UCSD-AML1 (cell line): ENCODE results near the gene MOSPD3.
"Not testable (repeated sequence)": the region's sequence is repeated elsewhere in the genome, so short reads cannot be mapped to it uniquely, and the experiment has no call there.

Source experiments
- DNase-seq: peaks from one replicate; lab custom pipeline; 2025; ENCODE audit not compliant: unreplicated experiment; lab: John Stamatoyannopoulos, UW

The MOSPD3 gene

GRCh38 chr7:100611983-100612729, at the start of gene MOSPD3:
MOSPD3 (plus strand) TSS chr7:100612540; CDS start chr7:100612792, 252 bp downstream.
- peak; percentile 91 for DNase-seq

- DNase-seq: no peak
These were observed 49.2 kb upstream of the MOSPD3 start for GRCh38 chr7:100563100-100563564.

- peak; percentile 62 for DNase-seq
These were observed 48.4 kb upstream of the MOSPD3 start for GRCh38 chr7:100563809-100564400.

GRCh38 chr7:100564405-100564804, 47.9 kb upstream of the MOSPD3 start:
- DNase-seq: not testable (repeated sequence)

- no peak for DNase-seq
These were observed 47.2 kb upstream of the MOSPD3 start for GRCh38 chr7:100565133-100565571.

GRCh38 chr7:100566018-100566531, 46.3 kb upstream of the MOSPD3 start:
- no peak for DNase-seq

- no peak for DNase-seq
These were observed 45.2 kb upstream of the MOSPD3 start for GRCh38 chr7:100567031-100567730.

- DNase-seq: no peak
These were observed 44.6 kb upstream of the MOSPD3 start for GRCh38 chr7:100567751-100568175.

- DNase-seq: no peak
These were observed 44.0 kb upstream of the MOSPD3 start for GRCh38 chr7:100568176-100568895.

GRCh38 chr7:100568896-100569844, 43.2 kb upstream of the MOSPD3 start:
- peak; percentile 12 for DNase-seq

- DNase-seq: no peak
These were observed 41.1 kb upstream of the MOSPD3 start for GRCh38 chr7:100570954-100571828.

- DNase-seq: no peak
These were observed 40.6 kb upstream of the MOSPD3 start for GRCh38 chr7:100571829-100572116.

GRCh38 chr7:100572281-100572948, 39.9 kb upstream of the MOSPD3 start:
- no peak for DNase-seq

GRCh38 chr7:100572949-100573675, 39.2 kb upstream of the MOSPD3 start:
- no peak for DNase-seq

GRCh38 chr7:100573691-100574361, 38.5 kb upstream of the MOSPD3 start, which contains the start of gene SAP25:
SAP25 (minus strand) TSS chr7:100573900; CDS start chr7:100573742, 158 bp downstream.
- no peak for DNase-seq

GRCh38 chr7:100574362-100575205, 37.8 kb upstream of the MOSPD3 start:
- no peak for DNase-seq
